Brain pericyte (primary cell): ENCODE measurements around the gene SLC22A17.

Source experiments
- DNase-seq: peaks from one replicate; pipeline ENCODE4 v3.0.0-alpha.2; 2012; ENCODE audit warnings: low read depth, low spot score

The SLC22A17 gene

GRCh38 chr14:23381871-23382270 is 29.2 kb upstream of the SLC22A17 start:
- DNase-seq = no peak

- no peak for DNase-seq
Measured at GRCh38 chr14:23380976-23381375, 28.3 kb upstream of the SLC22A17 start.

- DNase-seq = no peak
Measured at GRCh38 chr14:23380197-23380914, 27.7 kb upstream of the SLC22A17 start.

GRCh38 chr14:23379366-23380196 is 26.9 kb upstream of the SLC22A17 start:
- no peak for DNase-seq

GRCh38 chr14:23378612-23379220 is 26.0 kb upstream of the SLC22A17 start:
- no peak for DNase-seq

GRCh38 chr14:23377573-23378563 is 25.2 kb upstream of the SLC22A17 start:
- DNase-seq = no peak

- DNase-seq = no peak
Measured at GRCh38 chr14:23377198-23377550, 24.5 kb upstream of the SLC22A17 start.

GRCh38 chr14:23376482-23377197 is 24.0 kb upstream of the SLC22A17 start, which contains the start of gene CMTM5:
CMTM5 (plus strand) TSS chr14:23377046; CDS start chr14:23377252, 206 bp downstream.
- DNase-seq = no peak

- DNase-seq = no peak
Measured at GRCh38 chr14:23375527-23376251, 23.0 kb upstream of the SLC22A17 start.

- no peak for DNase-seq
Measured at GRCh38 chr14:23373041-23373440, 20.4 kb upstream of the SLC22A17 start.

- DNase-seq = no peak
Measured at GRCh38 chr14:23372509-23372908, 19.8 kb upstream of the SLC22A17 start, which contains the start of gene IL25. IL25 (plus strand) TSS chr14:23372809.

- no peak for DNase-seq
Measured at GRCh38 chr14:23371865-23372264, 19.2 kb upstream of the SLC22A17 start.

GRCh38 chr14:23370221-23370620 is 17.5 kb upstream of the SLC22A17 start:
- no peak for DNase-seq

- DNase-seq = no peak
Measured at GRCh38 chr14:23366426-23366921, 13.8 kb upstream of the SLC22A17 start.

GRCh38 chr14:23365732-23366425 is 13.2 kb upstream of the SLC22A17 start:
- DNase-seq = no peak

- DNase-seq = no peak
Measured at GRCh38 chr14:23365036-23365731, 12.5 kb upstream of the SLC22A17 start, which contains the start of gene EFS. EFS (minus strand) TSS chr14:23365172; CDS start chr14:23365025, 147 bp downstream.

GRCh38 chr14:23364164-23365035 is 11.7 kb upstream of the SLC22A17 start:
- DNase-seq = no peak
